GM19395 (cell line): ENCODE results near the gene MORN3.

Experiments
- ATAC-seq: cut with Tn5 transposase; IDR thresholded peaks from one replicate; pipeline ENCODE4 v1.9.1; 2021; ENCODE audit warnings: mild to moderate bottlenecking, moderate library complexity; ENCODE audit not compliant: unreplicated experiment

MORN3 gene

DNA sequence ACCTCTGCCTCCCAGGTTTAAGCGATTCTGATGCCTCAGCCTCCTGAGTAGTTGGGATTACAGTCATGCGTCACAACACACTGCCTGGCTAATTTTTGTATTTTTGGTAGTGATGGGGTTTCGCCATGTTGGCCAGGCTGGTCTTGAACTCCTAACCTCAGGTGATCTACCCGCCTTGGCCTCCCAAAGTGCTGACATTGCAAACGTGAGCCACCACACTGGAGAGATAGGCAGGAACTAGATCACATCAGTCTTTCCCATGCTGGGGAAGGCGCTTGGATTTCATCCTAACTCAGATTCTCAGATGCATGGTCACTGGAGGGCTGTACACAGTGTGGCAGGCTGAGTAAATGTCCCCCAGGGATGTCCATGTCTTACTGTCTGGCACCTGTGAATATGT is 61.2 kb downstream of the MORN3 start:
- no peak for ATAC-seq

DNA sequence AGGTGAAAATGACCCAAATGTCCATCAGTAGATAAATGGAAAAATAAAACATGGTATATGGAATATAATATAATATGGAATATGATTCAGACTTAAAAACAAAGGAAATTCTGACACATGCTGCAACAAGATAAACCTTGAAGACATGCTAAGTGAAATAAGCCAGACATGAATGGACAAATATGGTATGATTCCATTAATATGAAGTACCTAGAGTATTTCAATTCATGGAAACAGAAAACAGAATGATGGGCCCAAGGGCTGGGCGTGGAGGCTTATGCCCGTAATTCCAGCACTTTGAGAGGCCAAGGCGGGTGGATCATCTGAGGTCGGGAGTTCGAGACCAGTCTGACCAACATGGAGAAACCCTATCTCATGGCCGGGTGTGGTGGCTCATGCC is 65.9 kb downstream of the MORN3 start:
- no peak for ATAC-seq

DNA sequence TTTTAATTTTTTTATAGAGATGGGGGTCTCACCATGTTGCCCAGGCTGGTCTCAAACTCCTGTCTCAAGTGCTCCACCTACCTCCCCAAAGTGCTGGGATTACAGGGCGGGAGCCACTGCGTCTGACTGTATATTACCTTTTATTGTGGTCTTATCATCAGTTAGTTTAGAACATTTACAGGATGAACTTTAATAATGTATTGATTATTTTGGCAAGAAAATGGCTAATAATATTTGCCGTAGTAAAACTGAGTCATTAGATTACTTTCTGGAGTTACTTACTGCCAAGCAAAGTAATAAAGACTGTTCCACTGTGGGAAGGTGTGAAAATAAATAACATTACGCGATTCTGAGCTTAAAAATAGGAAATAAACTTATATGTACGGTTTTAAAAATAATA is 66.7 kb downstream of the MORN3 start:
- no peak for ATAC-seq

DNA sequence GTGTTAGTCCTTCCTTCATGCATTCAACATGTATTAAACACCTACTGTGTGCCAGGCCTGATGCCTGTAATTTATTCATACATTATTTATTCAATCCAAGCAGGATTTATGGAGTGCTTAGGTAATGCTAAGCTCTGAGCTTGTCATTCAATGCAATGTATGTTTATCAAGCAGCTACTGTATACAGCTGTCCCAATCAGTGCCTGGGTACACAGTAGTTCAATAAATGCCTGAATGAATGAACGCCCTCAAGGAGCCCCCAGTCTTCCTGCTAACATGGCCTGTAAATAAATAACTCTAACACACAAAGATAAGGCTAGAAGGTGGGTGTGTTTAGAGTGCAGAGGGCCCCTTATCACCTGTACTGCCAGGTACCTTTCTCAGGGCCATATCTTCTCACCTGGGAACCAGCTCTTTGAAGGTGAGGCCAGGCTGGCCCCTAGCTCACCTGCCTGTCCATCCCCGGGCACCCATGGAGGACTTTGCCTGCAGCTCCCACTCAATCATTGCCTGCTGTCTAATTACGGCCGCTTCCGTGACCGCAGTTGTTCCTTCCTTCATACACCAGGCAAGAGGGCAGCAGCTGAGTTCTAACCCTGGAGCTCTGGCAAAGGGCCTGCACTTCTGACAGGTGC is 68.6 kb downstream of the MORN3 start:
- ATAC-seq, result no peak
